ENCODE results near the gene RPGRIP1L. TPM values are rescaled to one million over a fixed set of nuclear protein-coding genes. Genes with fewer than 3 reads are reported as not detected.

The RPGRIP1L gene
- total RNA-seq, 3 donors from 2014 or later (not counting 1 experiment from before 2014, with no cell fraction given) = 2.3 to 3.0 (median 2.6) TPM

- H3K27me3 ChIP-seq (ENCODE audit: control insufficient read depth, insufficient read depth, low read length) = no peaks in the 10 kb centered on the region
- no peaks in the 10 kb centered on the region for H3K27me3 Mint-ChIP-seq (ENCODE audit: low read depth in 2 of 2)
- DNase-seq (no peak), ATAC-seq (no peak)
- TF ChIP-seq CTCF (IDR thresholded peaks at IDR 0.05) = no peak
- no peaks in the 10 kb centered on the region for H3K9me3 Mint-ChIP-seq
- intact Hi-C loops (cut with micrococcal nuclease) = no loop called here
- no peaks in the 10 kb centered on the region for H3K4me1 ChIP-seq (ENCODE audit: control insufficient read depth, insufficient read depth, low read length)
- no peaks in the 10 kb centered on the region for H3K9me3 ChIP-seq (ENCODE audit: control insufficient read depth, insufficient read depth, low read length)
- no peak overlapping the region for H3K27ac ChIP-seq (ENCODE audit: low read length)
- peaks cover 15 to 25% of the 10 kb centered on the region in 2 donors for H3K4me1 Mint-ChIP-seq
- no peaks in the 10 kb centered on the region for H3K36me3 ChIP-seq (ENCODE audit: control insufficient read depth, insufficient read depth, low read length)
- H3K4me3 Mint-ChIP-seq = no peak overlapping the region
- WGBS (ENCODE audit: insufficient coverage) = 86% methylated on average over 3 of the region's 3 CpGs
- H3K4me3 ChIP-seq (ENCODE audit: low read length) = no peak overlapping the region
- no peak overlapping the region for H3K27ac Mint-ChIP-seq
- no peaks in the 10 kb centered on the region for H3K36me3 Mint-ChIP-seq
Observed at GRCh38 chr16:53736297-53736696, 32.6 kb upstream of the RPGRIP1L start.

DNA sequence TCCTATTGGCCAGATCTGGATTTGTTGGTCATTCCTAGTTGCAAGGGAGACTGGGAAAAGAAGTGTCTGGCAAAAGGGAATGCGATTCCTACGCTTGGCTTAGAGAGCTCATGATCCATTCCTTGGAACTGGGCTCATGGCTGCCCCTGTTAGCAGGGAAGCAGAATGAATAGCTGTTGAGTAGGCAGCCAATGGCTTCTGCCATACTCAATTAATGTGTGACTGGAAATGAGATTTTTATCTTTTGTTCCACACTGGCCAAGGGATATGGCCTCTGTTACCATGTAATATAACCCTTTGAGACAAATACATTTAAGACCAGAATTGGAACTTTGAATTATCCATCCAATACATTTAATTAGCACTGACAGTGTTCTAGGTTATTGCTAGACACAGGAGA is 31.2 kb upstream of the RPGRIP1L start:
- Mint-ChIP-seq H3K27ac (no peak overlapping the region), H3K9me3 (no peaks in the 10 kb centered on the region), H3K4me1 (peaks cover 22 to 25% of the 10 kb centered on the region in 2 donors), H3K4me3 (no peak overlapping the region), H3K36me3 (no peaks in the 10 kb centered on the region), H3K27me3 (ENCODE audit: low read depth in 2 of 2) (no peaks in the 10 kb centered on the region)
- TF ChIP-seq CTCF (IDR thresholded peaks at IDR 0.05) = no peak
- DNase-seq (no peak), ATAC-seq (no peak)
- Histone ChIP-seq H3K27me3 (ENCODE audit: control insufficient read depth, insufficient read depth, low read length) (no peaks in the 10 kb centered on the region), H3K27ac (ENCODE audit: low read length) (no peak overlapping the region), H3K9me3 (ENCODE audit: control insufficient read depth, insufficient read depth, low read length) (no peaks in the 10 kb centered on the region), H3K36me3 (ENCODE audit: control insufficient read depth, insufficient read depth, low read length) (no peaks in the 10 kb centered on the region), H3K4me3 (ENCODE audit: low read length) (no peak overlapping the region), H3K4me1 (ENCODE audit: control insufficient read depth, insufficient read depth, low read length) (no peaks in the 10 kb centered on the region)
- 94% methylated on average over 2 of the region's 2 CpGs for WGBS (ENCODE audit: insufficient coverage)
- intact Hi-C loops (cut with micrococcal nuclease) = no loop called here

DNA sequence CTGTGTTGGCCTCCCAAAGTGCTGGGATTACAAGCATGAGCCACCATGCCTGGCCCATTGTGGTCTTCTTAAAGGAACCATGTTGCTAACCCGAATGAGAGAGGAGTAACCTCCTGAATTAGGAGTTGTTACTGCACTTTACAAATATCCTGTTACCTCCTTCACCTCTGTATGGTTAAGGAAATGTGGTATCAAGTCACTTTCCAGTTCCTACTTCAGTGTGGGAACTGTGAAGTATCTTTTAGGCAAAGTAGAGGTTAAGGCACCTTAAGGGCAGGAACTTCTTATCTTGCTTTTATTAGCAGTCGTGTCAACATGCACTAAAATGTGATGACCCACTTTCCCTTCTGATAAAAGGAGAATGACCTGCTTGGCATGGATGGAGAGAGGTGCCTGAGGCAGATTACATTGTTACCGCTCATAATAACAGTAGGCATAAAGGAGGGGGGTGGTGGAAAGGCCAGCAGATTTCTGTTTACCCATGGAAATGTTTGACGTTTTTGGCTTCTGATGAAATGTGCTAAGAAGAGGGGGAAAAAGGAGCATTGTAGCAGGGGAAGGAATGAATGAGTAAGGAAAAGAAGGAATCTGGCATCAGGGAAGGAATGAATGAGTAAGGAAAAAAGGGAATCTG is 28.8 kb upstream of the RPGRIP1L start:
- H3K27ac ChIP-seq (ENCODE audit: low read length) = no peak overlapping the region
- intact Hi-C loops (cut with micrococcal nuclease) = no loop called here
- Mint-ChIP-seq H3K9me3 (no peaks in the 10 kb centered on the region), H3K4me3 (no peak overlapping the region), H3K27ac (no peak overlapping the region), H3K36me3 (no peaks in the 10 kb centered on the region), H3K4me1 (peaks cover 26 to 31% of the 10 kb centered on the region in 2 donors), H3K27me3 (ENCODE audit: low read depth in 2 of 2) (no peaks in the 10 kb centered on the region)
- ATAC-seq = no peak
- no peak for TF ChIP-seq CTCF (IDR thresholded peaks at IDR 0.05)
- 89% methylated on average over 3 of the region's 4 CpGs for WGBS (ENCODE audit: insufficient coverage)
- no peak for DNase-seq
- H3K9me3 ChIP-seq (ENCODE audit: control insufficient read depth, insufficient read depth, low read length) = peaks cover 2% of the 10 kb centered on the region
- H3K4me3 ChIP-seq (ENCODE audit: low read length) = no peak overlapping the region
- H3K4me1 ChIP-seq (ENCODE audit: control insufficient read depth, insufficient read depth, low read length) = no peaks in the 10 kb centered on the region
- no peaks in the 10 kb centered on the region for H3K36me3 ChIP-seq (ENCODE audit: control insufficient read depth, insufficient read depth, low read length)
- H3K27me3 ChIP-seq (ENCODE audit: control insufficient read depth, insufficient read depth, low read length) = no peaks in the 10 kb centered on the region

- intact Hi-C loops (cut with micrococcal nuclease) = no loop called here
- no peaks in the 10 kb centered on the region for H3K4me1 ChIP-seq (ENCODE audit: control insufficient read depth, insufficient read depth, low read length)
Observed at GRCh38 chr16:53730693-53731092, 27.0 kb upstream of the RPGRIP1L start.

More at GRCh38 chr16:53730693-53731092, 27.0 kb upstream of the RPGRIP1L start:
- Histone ChIP-seq H3K36me3 (ENCODE audit: control insufficient read depth, insufficient read depth, low read length) (no peaks in the 10 kb centered on the region), H3K4me3 (ENCODE audit: low read length) (no peak overlapping the region), H3K27ac (ENCODE audit: low read length) (no peak overlapping the region), H3K27me3 (ENCODE audit: control insufficient read depth, insufficient read depth, low read length) (no peaks in the 10 kb centered on the region), H3K9me3 (ENCODE audit: control insufficient read depth, insufficient read depth, low read length) (peaks cover 2% of the 10 kb centered on the region)
- no peak overlapping the region for H3K27ac Mint-ChIP-seq
- DNase-seq (no peak), ATAC-seq (no peak)
- H3K36me3 Mint-ChIP-seq = no peaks in the 10 kb centered on the region
- H3K4me1 Mint-ChIP-seq = peaks cover 26 to 31% of the 10 kb centered on the region in 2 donors
- no peaks in the 10 kb centered on the region for H3K9me3 Mint-ChIP-seq
- H3K27me3 Mint-ChIP-seq (ENCODE audit: low read depth in 2 of 2) = no peaks in the 10 kb centered on the region
- WGBS (ENCODE audit: insufficient coverage) = 100% methylated on average over 2 of the region's 3 CpGs
- no peak for TF ChIP-seq CTCF (IDR thresholded peaks at IDR 0.05)
- no peak overlapping the region for H3K4me3 Mint-ChIP-seq

Measured in natural killer cell (primary cell).